ENCODE results near the gene PIP5K1B. TPM values are rescaled to one million over a fixed set of nuclear protein-coding genes. Genes with fewer than 3 reads are reported as not detected.
A peak's percentile ranks its signal among the peaks of the same experiment; 100 is the strongest.

Gene PIP5K1B
- total and polyA plus RNA-seq, 2 of the 13 experiments (the other 11 are each of a cell fraction or from before 2014, with no cell fraction given): 15.8 to 17.5 TPM

GRCh38 chr9:68825762-68826472, 120.9 kb downstream of the PIP5K1B start (continued):
- TF ChIP-seq TP53 (CRISPR knock-in tag; conservative IDR thresholded peaks at IDR 0.05) (no peak), ZNF292 (CRISPR knock-in tag; IDR thresholded peaks at IDR 0.05; ENCODE audit: borderline replicate concordance, low read depth) (no peak), NR0B2 (CRISPR knock-in tag; IDR thresholded peaks at IDR 0.05) (no peak), NFRKB (IDR thresholded peaks at IDR 0.05) (no peak), ZBTB21 (CRISPR knock-in tag; IDR thresholded peaks at IDR 0.05) (no peak)

DNA sequence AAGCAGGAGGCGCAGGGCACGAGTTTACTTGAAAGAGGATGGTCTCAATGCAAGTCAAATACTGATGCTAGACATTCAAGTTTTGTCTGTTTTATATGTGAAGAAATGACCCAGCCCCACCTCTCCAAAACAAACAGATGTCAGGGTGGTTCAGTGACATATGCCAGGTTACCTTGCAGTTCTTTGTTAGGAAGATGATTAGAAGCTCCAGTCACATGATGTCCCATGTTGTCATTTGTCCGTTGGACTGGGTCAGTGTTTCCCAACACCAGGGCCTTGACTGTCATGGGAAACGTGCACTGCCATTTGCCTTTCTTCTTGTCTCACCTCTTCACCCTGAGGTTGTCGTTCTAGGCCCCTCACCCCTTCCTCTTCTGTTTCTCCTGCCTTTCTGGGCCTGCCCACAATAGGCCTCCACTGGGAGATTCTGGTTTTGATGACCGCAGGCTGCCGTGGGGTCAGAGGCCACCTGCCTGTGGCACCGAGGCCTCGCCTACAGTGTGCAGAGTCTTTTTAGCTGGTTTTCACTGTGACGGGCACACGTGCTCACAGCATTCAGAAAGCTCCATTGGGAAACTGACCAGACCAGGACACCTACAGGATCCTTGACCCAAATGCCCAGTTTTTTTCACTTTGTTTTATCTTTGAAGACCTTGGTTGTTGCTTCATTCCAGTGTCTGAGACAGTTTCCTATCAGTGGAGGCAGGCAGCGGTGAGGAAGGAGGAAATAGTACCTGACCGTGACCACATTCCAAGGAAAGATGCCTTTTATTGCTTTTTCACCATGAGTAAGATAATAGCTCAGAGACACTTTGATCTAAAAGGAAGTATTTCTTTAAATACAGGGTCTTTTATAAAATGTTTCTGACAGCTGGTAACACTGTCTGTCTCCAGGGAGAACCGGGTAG, 123.1 kb downstream of the PIP5K1B start:
- intact Hi-C loops (cut with micrococcal nuclease; ENCODE audit: unreplicated experiment): no loop called here
- Histone ChIP-seq H3K27me3 (ENCODE audit: control insufficient read depth in 1 of 2, insufficient read depth in 2 of 2, low read length in 2 of 2) (no peaks in the 10 kb centered on the region), H3K4me2 (ENCODE audit: low read depth, low read length) (no peak overlapping the region), H3K9me3 (ENCODE audit: low read length) (no peaks in the 10 kb centered on the region), H4K20me1 (ENCODE audit: insufficient read depth, low read length) (no peaks in the 10 kb centered on the region), H3K4me1 (ENCODE audit: insufficient read depth, low read length) (no peaks in the 10 kb centered on the region), H3K9ac (ENCODE audit: insufficient read depth, low read depth, low read length) (no peak overlapping the region), H3K79me2 (ENCODE audit: insufficient read depth, low read length) (no peaks in the 10 kb centered on the region), H2AFZ (ENCODE audit: low read length) (no peak overlapping the region), H3K36me3 (replicated peaks in 1 of 2; ENCODE audit: control insufficient read depth in 1 of 2, insufficient read depth in 2 of 2, low read length in 2 of 2) (0 out of 5 replicates have a peak, but pooled peaks cover 0 to 13% of the 10 kb centered on the region in 2 experiments), H3K27ac (ENCODE audit: extremely low read length, insufficient read depth, low read length) (no peak overlapping the region), H3K4me3 (replicated peaks in 1 of 3; ENCODE audit: insufficient read depth in 1 of 3, low read depth in 2 of 3, low read length in 3 of 3) (no peak overlapping the region)
- ChIA-PET CTCF (ENCODE audit: low intra/inter-chr PET ratio, low total read pairs) (no interaction called here), POLR2A (no interaction called here)
- FAIRE-seq (no peak), DNase-seq (ENCODE audit: low spot score) (peak; percentile 5), ATAC-seq (no peak)
- TF ChIP-seq HDAC2 (CRISPR knock-in tag; IDR thresholded peaks at IDR 0.05) (no peak), ZNF672 (CRISPR knock-in tag; IDR thresholded peaks at IDR 0.05) (no peak), NCOA1 (CRISPR knock-in tag; IDR thresholded peaks at IDR 0.05) (no peak), EHMT2 (IDR thresholded peaks at IDR 0.05; ENCODE audit: borderline replicate concordance, low read depth, low read length) (no peak), ZNF782 (CRISPR knock-in tag; IDR thresholded peaks at IDR 0.05; ENCODE audit: borderline replicate concordance) (no peak), PAX8 (CRISPR knock-in tag; IDR thresholded peaks at IDR 0.05; ENCODE audit: borderline replicate concordance) (no peak)
- 95% methylated on average over 14 of the region's 14 CpGs for WGBS (ENCODE audit: low lambda C conversion rate)
- BruUV-seq (replicated peaks): no TSS peak
- in situ Hi-C loops (cut with HindIII; ENCODE audit: extremely low pct_ligation_motif_present, low pct_unique_long_range_greater_than_20kb): loop anchor here (10.0 kb wide), 1 partner anchor 63 kb away; no protein-coding TSS in a partner anchor
